ENCODE data around the gene HS3ST3A1.

DNA sequence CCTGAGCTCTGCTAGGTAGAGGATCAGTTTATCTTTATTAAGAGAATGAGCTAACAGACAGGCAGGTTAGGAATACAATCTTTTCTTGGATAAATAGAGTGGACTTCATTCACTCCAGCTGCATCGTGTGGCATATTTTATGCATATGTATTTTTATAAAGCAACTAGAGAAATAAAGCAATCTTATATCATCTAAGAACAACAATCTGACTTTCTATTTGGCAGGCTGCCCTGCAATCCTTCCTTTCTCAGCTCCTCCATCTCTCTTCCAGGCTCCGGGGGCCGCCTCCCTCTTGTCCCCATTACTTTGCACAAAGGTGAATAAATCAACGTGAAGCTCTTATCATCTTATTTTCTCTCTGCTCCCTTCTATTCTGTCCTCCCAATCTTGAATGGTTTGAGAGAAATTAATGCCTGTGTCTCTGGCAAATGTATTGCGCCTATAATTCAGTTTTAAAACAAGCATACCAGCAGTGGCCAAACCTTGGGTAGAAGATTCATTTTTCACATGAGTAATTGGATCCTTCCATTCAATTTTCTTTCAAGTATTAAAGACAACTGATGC lies 64.5 kb downstream of the HS3ST3A1 start:
- TF ChIP-seq SMC3 (IDR thresholded peaks at IDR 0.05; ENCODE audit: low read depth, low read length) (no peak), MAFK (IDR thresholded peaks at IDR 0.05; ENCODE audit: low read depth, low read length) (no peak), RAD21 (IDR thresholded peaks at IDR 0.05; ENCODE audit: low read length) (no peak), POLR2A (IDR thresholded peaks at IDR 0.05; ENCODE audit: low read depth, low read length) (no peak), FOS (IDR thresholded peaks at IDR 0.05; ENCODE audit: low read depth, low read length) (no peak), MXI1 (IDR thresholded peaks at IDR 0.05; ENCODE audit: borderline replicate concordance, low read depth, low read length) (no peak)
- TF ChIP-seq, protein P1, sequence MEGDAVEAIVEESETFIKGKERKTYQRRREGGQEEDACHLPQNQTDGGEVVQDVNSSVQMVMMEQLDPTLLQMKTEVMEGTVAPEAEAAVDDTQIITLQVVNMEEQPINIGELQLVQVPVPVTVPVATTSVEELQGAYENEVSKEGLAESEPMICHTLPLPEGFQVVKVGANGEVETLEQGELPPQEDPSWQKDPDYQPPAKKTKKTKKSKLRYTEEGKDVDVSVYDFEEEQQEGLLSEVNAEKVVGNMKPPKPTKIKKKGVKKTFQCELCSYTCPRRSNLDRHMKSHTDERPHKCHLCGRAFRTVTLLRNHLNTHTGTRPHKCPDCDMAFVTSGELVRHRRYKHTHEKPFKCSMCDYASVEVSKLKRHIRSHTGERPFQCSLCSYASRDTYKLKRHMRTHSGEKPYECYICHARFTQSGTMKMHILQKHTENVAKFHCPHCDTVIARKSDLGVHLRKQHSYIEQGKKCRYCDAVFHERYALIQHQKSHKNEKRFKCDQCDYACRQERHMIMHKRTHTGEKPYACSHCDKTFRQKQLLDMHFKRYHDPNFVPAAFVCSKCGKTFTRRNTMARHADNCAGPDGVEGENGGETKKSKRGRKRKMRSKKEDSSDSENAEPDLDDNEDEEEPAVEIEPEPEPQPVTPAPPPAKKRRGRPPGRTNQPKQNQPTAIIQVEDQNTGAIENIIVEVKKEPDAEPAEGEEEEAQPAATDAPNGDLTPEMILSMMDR (conservative IDR thresholded peaks at IDR 0.05; ENCODE audit: low read depth, low read length), result no peak
- TF ChIP-seq, protein P2, sequence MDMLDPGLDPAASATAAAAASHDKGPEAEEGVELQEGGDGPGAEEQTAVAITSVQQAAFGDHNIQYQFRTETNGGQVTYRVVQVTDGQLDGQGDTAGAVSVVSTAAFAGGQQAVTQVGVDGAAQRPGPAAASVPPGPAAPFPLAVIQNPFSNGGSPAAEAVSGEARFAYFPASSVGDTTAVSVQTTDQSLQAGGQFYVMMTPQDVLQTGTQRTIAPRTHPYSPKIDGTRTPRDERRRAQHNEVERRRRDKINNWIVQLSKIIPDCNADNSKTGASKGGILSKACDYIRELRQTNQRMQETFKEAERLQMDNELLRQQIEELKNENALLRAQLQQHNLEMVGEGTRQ (IDR thresholded peaks at IDR 0.05; ENCODE audit: low read depth, low read length), result no peak
